Stimulated activated CD4-positive, alpha-beta T cell treated with anti-CD3 and anti-CD28 coated beads, Interleukin-1b, Interleukin-23, amount 100 ng/mL, for 48 hours (primary cell): ENCODE results near the gene TANGO6.
"Not testable (repeated sequence)": the region's sequence is repeated elsewhere in the genome, so short reads cannot be mapped to it uniquely, and the experiment has no call there.

ENCODE experiments used
- DNase-seq: peaks from one replicate; pipeline ENCODE4 v3.0.0-alpha.2; 2020

The TANGO6 gene

GRCh38 chr16:68843482-68844210, at the start of gene TANGO6:
Gene TANGO6, plus strand, starts transcription at chr16:68843531. Its CDS starts 87 bp downstream, at chr16:68843618.
- peak; percentile 93 for DNase-seq

GRCh38 chr16:68798398-68798797, 44.9 kb upstream of the TANGO6 start:
- no peak for DNase-seq

DNA sequence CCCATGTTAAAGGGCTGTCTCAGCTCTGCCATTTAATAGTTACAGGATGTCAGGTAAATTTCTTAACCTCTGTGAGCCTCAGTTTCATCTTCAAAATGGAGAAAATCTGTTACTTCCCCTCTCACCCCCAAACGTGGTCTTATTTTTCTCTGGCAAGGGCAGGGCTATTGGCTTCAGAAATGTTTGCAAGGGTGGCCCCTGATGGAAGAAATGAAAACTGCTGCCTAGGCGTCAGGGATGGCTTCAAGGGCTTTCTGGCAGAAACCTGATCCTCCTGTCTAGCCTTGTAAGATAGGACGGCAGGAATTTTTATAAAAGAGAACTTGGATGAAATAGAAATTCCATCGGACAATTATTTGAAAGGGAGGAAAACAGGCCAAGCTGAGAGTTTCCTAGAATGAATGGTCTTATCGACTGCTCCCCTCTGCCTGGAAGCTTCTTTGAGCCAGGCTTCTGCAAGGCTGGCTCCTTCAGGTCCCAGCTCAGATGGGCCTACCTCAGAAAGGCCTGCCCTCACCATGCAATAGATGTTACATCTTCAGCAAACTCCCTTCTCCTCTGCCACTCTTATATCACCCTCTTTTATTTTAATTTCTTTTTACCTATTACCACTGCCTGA, 43.0 kb upstream of the TANGO6 start:
- DNase-seq = peak; percentile 45

DNA sequence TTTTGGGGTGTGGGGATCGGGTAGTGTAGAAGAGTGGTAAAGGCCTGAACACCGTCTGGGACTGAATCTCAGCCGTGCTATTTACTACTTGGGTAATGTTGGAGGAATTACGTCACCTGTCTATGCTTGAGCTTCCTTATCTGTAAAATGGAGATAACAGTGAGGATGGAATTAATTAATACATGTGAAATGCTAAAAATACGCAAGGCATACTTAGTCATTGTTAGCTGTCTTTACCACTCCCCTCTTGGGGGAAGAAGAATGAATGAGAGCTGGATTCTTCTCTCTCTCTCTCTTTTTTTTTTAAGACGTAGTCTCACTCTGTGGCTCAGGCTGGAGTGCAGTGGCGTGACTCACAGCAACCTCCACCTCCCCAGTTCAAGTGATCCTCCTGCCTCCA, 41.1 kb upstream of the TANGO6 start:
- no peak for DNase-seq

DNA sequence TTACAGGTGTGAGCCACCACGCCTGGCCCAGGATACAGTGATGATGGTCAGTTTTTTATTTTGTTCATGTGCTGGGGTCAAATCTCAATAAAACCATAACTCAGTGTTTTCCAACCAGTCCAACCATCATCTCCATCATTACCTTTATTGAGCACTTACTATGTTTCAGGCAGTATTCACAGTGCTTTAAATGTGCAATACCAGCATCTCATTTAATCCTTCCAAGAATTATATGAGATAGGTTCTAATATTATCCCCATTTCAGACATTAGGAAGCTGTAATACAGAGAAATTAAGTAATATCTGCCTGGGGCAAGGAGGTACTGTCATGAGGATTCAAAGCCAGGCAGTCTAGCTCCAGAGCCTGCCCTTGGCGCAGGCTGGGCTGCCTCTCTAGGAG, 36.9 kb upstream of the TANGO6 start:
- no peak for DNase-seq

- no peak for DNase-seq
Observed at GRCh38 chr16:68806981-68807380, 36.4 kb upstream of the TANGO6 start.

GRCh38 chr16:68814516-68814915, 28.8 kb upstream of the TANGO6 start:
- no peak for DNase-seq

GRCh38 chr16:68823401-68824135, 19.8 kb upstream of the TANGO6 start:
- no peak for DNase-seq

DNA sequence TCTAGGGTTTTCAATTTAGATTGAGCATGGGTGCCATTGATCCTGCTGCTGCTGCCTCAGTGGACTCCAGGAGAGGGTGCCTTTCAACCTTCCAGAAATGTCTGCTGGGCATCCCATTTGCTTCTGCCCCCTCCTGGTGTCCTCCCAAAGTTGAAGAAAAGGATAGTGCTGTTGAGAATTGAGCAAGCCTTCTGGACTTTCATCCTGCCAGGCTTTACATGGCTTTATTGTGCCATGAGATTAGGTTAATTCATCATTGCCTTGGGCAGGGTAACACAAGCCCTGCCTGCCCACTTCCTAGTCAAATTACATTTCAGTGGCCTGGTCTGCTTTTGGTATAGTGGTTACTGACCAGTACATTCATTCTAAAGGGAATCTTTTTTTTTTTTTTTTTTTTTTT, 17.9 kb upstream of the TANGO6 start:
- DNase-seq = no peak

DNA sequence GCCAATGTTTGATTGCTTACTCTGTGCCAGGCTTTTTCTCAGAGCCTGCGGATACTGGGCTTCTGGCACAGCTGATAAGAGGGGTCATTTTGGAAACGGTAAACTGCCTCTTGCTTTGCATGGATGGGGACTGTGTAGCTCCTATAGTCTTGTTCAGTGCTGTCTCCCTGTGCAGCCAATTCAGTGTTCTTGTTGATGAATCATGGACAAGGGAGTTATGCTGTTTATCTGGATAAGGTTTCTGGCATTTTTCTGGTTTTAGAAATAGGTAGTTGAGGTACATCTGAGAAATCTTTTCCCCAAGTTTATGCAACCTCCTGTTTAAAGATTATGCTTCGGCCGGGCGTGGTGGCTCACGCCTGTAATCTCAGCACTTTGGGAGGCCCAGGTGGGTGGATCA, 16.7 kb upstream of the TANGO6 start:
- DNase-seq = no peak

DNA sequence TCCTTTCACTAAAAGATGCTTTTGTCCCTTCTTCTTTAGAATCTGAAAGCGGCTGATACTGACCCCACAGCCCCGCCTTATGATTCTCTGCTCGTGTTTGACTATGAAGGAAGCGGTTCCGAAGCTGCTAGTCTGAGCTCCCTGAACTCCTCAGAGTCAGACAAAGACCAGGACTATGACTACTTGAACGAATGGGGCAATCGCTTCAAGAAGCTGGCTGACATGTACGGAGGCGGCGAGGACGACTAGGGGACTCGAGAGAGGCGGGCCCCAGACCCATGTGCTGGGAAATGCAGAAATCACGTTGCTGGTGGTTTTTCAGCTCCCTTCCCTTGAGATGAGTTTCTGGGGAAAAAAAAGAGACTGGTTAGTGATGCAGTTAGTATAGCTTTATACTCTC, 10.1 kb upstream of the TANGO6 start:
- DNase-seq = no peak

DNA sequence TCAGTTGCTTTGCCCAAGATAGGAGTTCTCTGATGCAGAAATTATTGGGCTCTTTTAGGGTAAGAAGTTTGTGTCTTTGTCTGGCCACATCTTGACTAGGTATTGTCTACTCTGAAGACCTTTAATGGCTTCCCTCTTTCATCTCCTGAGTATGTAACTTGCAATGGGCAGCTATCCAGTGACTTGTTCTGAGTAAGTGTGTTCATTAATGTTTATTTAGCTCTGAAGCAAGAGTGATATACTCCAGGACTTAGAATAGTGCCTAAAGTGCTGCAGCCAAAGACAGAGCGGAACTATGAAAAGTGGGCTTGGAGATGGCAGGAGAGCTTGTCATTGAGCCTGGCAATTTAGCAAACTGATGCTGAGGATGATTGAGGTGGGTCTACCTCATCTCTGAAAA, 8.8 kb upstream of the TANGO6 start:
- DNase-seq = no peak

DNA sequence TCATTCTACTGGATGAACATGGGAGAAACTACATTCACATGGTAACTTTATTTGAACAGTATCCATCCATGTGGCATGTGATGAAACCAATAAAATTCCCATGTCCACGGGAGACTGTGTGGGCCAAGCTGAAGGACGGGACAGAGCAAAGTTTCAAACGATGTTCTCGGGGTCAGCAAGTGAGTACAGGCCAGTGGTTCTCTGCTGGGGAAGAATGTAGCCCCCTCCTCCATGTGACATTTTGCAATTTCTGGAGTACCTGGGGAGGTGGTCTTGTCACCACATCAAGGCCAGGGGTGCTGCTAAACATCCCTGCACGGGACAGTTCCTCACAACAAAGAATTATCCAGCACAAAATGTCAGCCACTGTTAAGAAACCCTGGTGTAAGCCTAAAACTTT, 7.4 kb upstream of the TANGO6 start:
- DNase-seq = no peak

DNA sequence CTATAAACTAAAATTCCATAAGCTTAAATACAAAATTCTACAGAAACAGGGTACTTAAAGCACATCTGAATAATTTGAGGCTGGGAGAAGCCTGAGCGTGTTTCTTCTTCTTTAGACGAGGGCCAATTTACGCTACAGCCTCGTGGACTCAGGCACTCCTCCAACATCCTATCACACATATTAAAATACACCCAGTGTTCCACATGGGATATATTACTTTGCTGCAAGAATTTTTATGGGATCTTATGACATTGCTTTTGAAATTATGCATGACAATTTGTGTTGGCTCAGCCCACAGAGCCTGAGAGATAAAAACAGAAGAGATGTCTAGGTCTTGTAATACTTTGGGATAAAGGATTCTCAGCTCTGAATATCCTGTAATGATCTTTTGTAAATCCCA, 3.5 kb upstream of the TANGO6 start:
- DNase-seq = no peak

DNA sequence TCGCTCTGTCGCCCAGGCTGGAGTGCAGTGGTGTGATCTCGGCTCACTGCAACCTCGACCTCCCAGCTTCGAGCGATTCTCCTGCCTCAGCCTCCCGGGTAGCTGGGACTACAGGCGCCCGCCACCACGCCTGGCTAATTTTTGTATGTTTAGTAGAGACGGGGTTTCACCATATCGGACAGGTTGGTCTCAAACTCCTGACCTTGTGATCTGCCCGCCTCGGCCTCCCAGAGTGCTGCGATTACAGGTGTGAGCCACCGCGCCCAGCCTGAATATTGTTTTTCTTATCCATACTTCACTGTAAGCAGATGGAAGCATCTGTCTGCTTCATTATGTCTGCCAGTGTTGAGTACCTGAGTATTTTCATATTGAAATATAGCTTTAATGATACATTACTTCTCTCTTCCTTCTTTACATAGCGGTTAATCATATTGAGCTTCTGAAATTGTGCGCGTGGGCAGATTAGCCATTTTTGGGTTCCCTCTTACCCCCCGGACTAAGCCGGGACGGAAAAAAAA, 308 bp upstream of the TANGO6 start:
- not testable (repeated sequence) for DNase-seq

- DNase-seq = no peak
Observed at GRCh38 chr16:68844211-68844564, 857 bp downstream of the TANGO6 start.

- no peak for DNase-seq
Observed at GRCh38 chr16:68848786-68849185, 5.5 kb downstream of the TANGO6 start.

DNA sequence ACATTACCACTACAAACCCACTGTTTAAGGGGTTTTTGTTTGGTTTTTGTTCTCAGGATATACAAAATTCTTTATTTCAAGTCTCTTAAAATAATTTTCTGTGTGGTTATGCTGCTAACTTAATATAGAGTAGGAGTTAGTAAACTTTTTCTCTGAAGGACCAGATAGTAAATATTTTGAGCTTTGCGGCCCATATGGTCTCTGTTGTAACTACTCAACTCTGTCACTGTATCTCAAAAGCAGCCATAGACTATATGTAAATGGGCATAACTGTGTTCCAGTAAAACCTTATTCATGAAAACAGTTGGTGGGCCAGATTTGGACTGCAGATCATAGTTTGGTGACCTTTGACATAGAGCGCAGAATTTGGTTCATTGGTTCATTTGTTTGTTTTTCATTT, 7.2 kb downstream of the TANGO6 start:
- no peak for DNase-seq

DNA sequence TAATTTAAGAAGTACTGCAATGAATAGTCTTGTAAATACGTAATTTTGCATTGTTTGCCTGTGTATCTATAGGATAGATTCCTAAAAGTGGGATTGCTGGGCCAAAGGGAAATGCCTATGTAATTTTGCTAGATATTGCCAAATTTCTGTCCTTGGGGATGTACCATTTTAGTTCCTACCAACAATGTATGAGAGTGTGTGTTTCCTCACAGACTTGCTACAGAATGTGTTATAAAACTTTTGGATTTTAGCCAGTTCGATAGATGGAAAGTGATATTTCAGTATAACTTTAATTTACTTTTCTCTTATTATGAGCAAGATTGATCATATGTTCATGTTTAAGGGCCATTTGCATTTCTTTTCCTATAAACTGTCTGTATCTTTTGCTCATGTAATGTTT, 8.3 kb downstream of the TANGO6 start:
- no peak for DNase-seq

DNA sequence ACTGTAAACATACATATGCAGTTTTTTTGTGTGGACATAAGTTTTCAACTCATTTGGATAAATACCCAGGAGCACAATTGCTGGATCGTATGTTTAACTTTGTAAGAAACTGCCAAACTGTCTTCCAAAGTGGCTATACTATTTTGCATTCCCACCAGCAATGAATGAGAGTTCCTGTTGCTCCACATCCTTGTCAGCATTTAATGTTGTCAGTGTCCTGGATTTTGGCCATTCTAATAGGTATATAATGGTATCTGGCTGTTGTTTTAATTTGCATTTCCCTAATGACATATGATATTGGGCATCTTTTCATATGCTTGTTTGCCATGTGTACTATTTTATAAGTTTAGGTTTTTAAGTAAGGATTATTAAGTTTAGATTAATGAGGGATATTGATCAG, 14.1 kb downstream of the TANGO6 start:
- no peak for DNase-seq

DNA sequence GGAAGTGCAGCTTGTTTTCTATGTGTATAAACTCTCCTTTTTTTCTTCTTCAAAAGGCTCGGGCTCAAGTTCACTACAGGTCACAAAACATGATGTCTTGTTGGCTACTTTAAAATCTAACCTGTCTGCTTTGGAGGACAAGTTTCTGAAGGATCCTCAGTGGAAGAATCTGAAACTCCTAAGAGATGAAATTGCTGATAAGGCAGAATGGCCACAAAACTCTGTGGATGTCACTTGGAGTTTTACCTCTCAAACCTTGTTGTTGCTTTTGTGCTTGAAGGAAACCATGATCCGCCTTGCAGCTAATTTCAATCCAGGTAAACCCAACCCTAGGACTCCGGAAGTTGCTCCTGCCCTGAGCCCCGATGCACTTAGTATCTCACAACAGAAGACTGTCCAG, 16.5 kb downstream of the TANGO6 start:
- no peak for DNase-seq

GRCh38 chr16:68860978-68861892, 17.9 kb downstream of the TANGO6 start:
- no peak for DNase-seq

- DNase-seq = no peak
Observed at GRCh38 chr16:68866933-68867332, 23.6 kb downstream of the TANGO6 start.
